Muscle layer of duodenum (tissue), 2 donors: ENCODE data around the gene FOXP1.

Experiments used
- H3K27ac ChIP-seq: one replicate; pipeline ENCODE4 v1.7.0; 2013; ENCODE audit warnings: mild to moderate bottlenecking, low read length
- H3K27me3 ChIP-seq: one replicate; pipeline ENCODE4 v1.7.0; 2013; ENCODE audit warnings: low read depth, mild to moderate bottlenecking, control low read depth, low read length
- H3K36me3 ChIP-seq, 2 donors: one replicate each; pipeline ENCODE4 v1.7.0; 2013; ENCODE audit warnings: low read length in 2 of 2, control low read depth in 1 of 2, mild to moderate bottlenecking in 1 of 2; ENCODE audit not compliant: insufficient read depth in 2 of 2, control insufficient read depth in 1 of 2
- H3K4me1 ChIP-seq, 2 donors: one replicate each; pipeline ENCODE4 v1.7.0; 2013; ENCODE audit warnings: low read length in 2 of 2, mild to moderate bottlenecking in 2 of 2, control low read depth in 1 of 2, moderate library complexity in 1 of 2; ENCODE audit not compliant: insufficient read depth in 2 of 2, control insufficient read depth in 1 of 2
- H3K4me3 ChIP-seq, 2 donors: one replicate each; pipeline ENCODE4 v1.7.0; 2013; ENCODE audit warnings: low read length in 2 of 2, low read depth in 1 of 2, mild to moderate bottlenecking in 1 of 2
- H3K9me3 ChIP-seq, 2 donors: one replicate each; pipeline ENCODE4 v1.7.0; 2013; ENCODE audit warnings: low read length in 2 of 2, control low read depth in 1 of 2, mild to moderate bottlenecking in 1 of 2; ENCODE audit not compliant: control insufficient read depth in 1 of 2
- donor health status: healthy.

Gene FOXP1

GRCh38 chr3:71525391-71525790 lies 58.1 kb downstream of the FOXP1 start:
- Histone ChIP-seq H3K4me1 (no peaks in the 10 kb centered on the region), H3K27me3 (no peaks in the 10 kb centered on the region), H3K9me3 (no peaks in the 10 kb centered on the region), H3K4me3 (no peak overlapping the region), H3K27ac (no peak overlapping the region), H3K36me3 (no peaks in the 10 kb centered on the region)

- Histone ChIP-seq H3K36me3 (no peaks in the 10 kb centered on the region), H3K4me3 (no peak overlapping the region), H3K27ac (no peak overlapping the region), H3K9me3 (no peaks in the 10 kb centered on the region), H3K4me1 (no peaks in the 10 kb centered on the region), H3K27me3 (no peaks in the 10 kb centered on the region)
Observed at GRCh38 chr3:71524672-71525071, 58.9 kb downstream of the FOXP1 start.

- Histone ChIP-seq H3K36me3 (no peaks in the 10 kb centered on the region), H3K4me1 (no peaks in the 10 kb centered on the region), H3K4me3 (no peak overlapping the region), H3K9me3 (no peaks in the 10 kb centered on the region), H3K27me3 (no peaks in the 10 kb centered on the region), H3K27ac (no peak overlapping the region)
Observed at GRCh38 chr3:71523628-71524027, 59.9 kb downstream of the FOXP1 start.

- Histone ChIP-seq H3K4me3 (no peak overlapping the region), H3K36me3 (no peaks in the 10 kb centered on the region), H3K27ac (no peak overlapping the region), H3K4me1 (no peaks in the 10 kb centered on the region), H3K27me3 (no peaks in the 10 kb centered on the region), H3K9me3 (no peaks in the 10 kb centered on the region)
Observed at GRCh38 chr3:71521940-71522876, 61.3 kb downstream of the FOXP1 start.

- no peak overlapping the region for H3K4me3 ChIP-seq
- H3K27ac ChIP-seq, result no peak overlapping the region
- no peaks in the 10 kb centered on the region for H3K4me1 ChIP-seq
- no peaks in the 10 kb centered on the region for H3K27me3 ChIP-seq
- H3K9me3 ChIP-seq, result no peaks in the 10 kb centered on the region
- H3K36me3 ChIP-seq, result no peaks in the 10 kb centered on the region
Observed at GRCh38 chr3:71521021-71521352, 62.5 kb downstream of the FOXP1 start.

GRCh38 chr3:71520161-71521020 lies 63.1 kb downstream of the FOXP1 start:
- Histone ChIP-seq H3K27ac (no peak overlapping the region), H3K4me3 (no peak overlapping the region), H3K27me3 (no peaks in the 10 kb centered on the region), H3K36me3 (no peaks in the 10 kb centered on the region), H3K4me1 (no peaks in the 10 kb centered on the region), H3K9me3 (no peaks in the 10 kb centered on the region)

GRCh38 chr3:71518089-71518488 lies 65.4 kb downstream of the FOXP1 start:
- H3K4me3 ChIP-seq, result no peak overlapping the region
- no peaks in the 10 kb centered on the region for H3K27me3 ChIP-seq
- no peaks in the 10 kb centered on the region for H3K4me1 ChIP-seq
- H3K27ac ChIP-seq, result no peak overlapping the region
- H3K9me3 ChIP-seq, result no peaks in the 10 kb centered on the region
- H3K36me3 ChIP-seq, result no peaks in the 10 kb centered on the region

GRCh38 chr3:71517271-71517791 lies 66.2 kb downstream of the FOXP1 start:
- Histone ChIP-seq H3K27me3 (no peaks in the 10 kb centered on the region), H3K27ac (no peak overlapping the region), H3K9me3 (no peaks in the 10 kb centered on the region), H3K4me3 (no peak overlapping the region), H3K36me3 (no peaks in the 10 kb centered on the region), H3K4me1 (peaks cover 0 to 1% of the 10 kb centered on the region in 2 donors)

GRCh38 chr3:71515636-71516365 lies 67.7 kb downstream of the FOXP1 start:
- peaks cover 8% of the 10 kb centered on the region in 2 donors for H3K4me1 ChIP-seq
- no peak overlapping the region for H3K4me3 ChIP-seq
- H3K27me3 ChIP-seq, result no peaks in the 10 kb centered on the region
- no peaks in the 10 kb centered on the region for H3K9me3 ChIP-seq
- no peaks in the 10 kb centered on the region for H3K36me3 ChIP-seq
- H3K27ac ChIP-seq, result peak overlapping the region; percentile 26

- Histone ChIP-seq H3K36me3 (no peaks in the 10 kb centered on the region), H3K4me3 (no peak overlapping the region), H3K27me3 (no peaks in the 10 kb centered on the region), H3K4me1 (peaks cover 8 to 13% of the 10 kb centered on the region in 2 donors), H3K9me3 (no peaks in the 10 kb centered on the region), H3K27ac (no peak overlapping the region)
Observed at GRCh38 chr3:71514621-71515020, 68.9 kb downstream of the FOXP1 start.

GRCh38 chr3:71513515-71513914 lies 70.0 kb downstream of the FOXP1 start:
- Histone ChIP-seq H3K27me3 (no peaks in the 10 kb centered on the region), H3K36me3 (no peaks in the 10 kb centered on the region), H3K4me1 (peaks cover 8 to 13% of the 10 kb centered on the region in 2 donors), H3K4me3 (no peak overlapping the region), H3K27ac (no peak overlapping the region), H3K9me3 (no peaks in the 10 kb centered on the region)
